A549 (cell line): Measurements from ENCODE around the gene INVS. TPM values are rescaled to one million over a fixed set of nuclear protein-coding genes. Genes with fewer than 3 reads are reported as not detected.

Experiments
- ATAC-seq, 2 experiments: fragments of 200-7000 bp in 1 of 2; fragments of >200 bp in 1 of 2; cut with Nextera tagmentation in 1 of 2; cut with Tn5 transposase in 1 of 2; 3 replicates each; pipeline versions ENCODE4 v1.8.0 to v1.9.1; 2018 to 2020; ENCODE audit warnings: mild to moderate bottlenecking in 1 of 2, moderate library complexity in 1 of 2
- CTCF ChIA-PET: fragments of 300-600 bp; sonication (Branson Sonifier 250); formaldehyde crosslinking; extraction: SDS; loops from one replicate; lab custom pipeline; 2021; ENCODE audit warnings: antibody characterized with exemption, inconsistent platforms; lab: Yijun Ruan, JAX
- POLR2A ChIA-PET: fragments of 350-600 bp; formaldehyde crosslinking; extraction: SDS; loops from one replicate; lab custom pipeline; 2021; ENCODE audit warnings: antibody characterized with exemption, inconsistent platforms; lab: Yijun Ruan, JAX
- DNase-seq, 2 experiments: peaks; one replicate each; pipeline versions ENCODE4 v3.0.0 to v3.0.0-alpha.2; 2011 to 2016; ENCODE audit warnings: low read depth in 1 of 2, low spot score in 1 of 2
- FAIRE-seq: peaks from 2 replicates; lab custom pipeline; 2011; peaks lifted over from hg19 to GRCh38; lab: Jason Lieb, UNC
- H3K27ac ChIP-seq, 2 experiments: fragments of >200 bp; sonication (Bioruptor Twin); formaldehyde crosslinking; 3 replicates each; pipeline ENCODE4 v1.5.1; 2016 to 2017
- H3K4me1 ChIP-seq: fragments of >200 bp; sonication (Bioruptor Twin); formaldehyde crosslinking; 3 replicates; pipeline ENCODE4 v1.6.1; 2016
- H3K4me2 ChIP-seq: fragments of >200 bp; sonication (Bioruptor Twin); formaldehyde crosslinking; 3 replicates; pipeline ENCODE4 v1.6.1; 2016
- H3K4me3 ChIP-seq: fragments of >200 bp; sonication (Bioruptor Twin); formaldehyde crosslinking; 3 replicates; pipeline ENCODE4 v1.5.1; 2016
- H3K9me3 ChIP-seq: fragments of >200 bp; sonication (Bioruptor Twin); formaldehyde crosslinking; 3 replicates; pipeline ENCODE4 v1.6.1; 2016
- CBX2 ChIP-seq: fragments of 200-600 bp; sonication (generic); IDR thresholded peaks from 2 replicates; pipeline ENCODE4 v1.6.1; 2016; ENCODE audit warnings: low read depth, mild to moderate bottlenecking, borderline replicate concordance
- CTCF ChIP-seq: fragments of >200 bp; sonication (Bioruptor Twin); formaldehyde crosslinking; IDR thresholded peaks from 3 replicates; pipeline ENCODE4 v1.5.1; 2016
- EHF ChIP-seq: fragments of 250-450 bp; sonication (Bioruptor Pico); IDR thresholded peaks from 2 replicates; pipeline ENCODE4 v1.5.0; 2020; ENCODE audit warnings: mild to moderate bottlenecking
- ESRRA ChIP-seq: fragments of 150-350 bp; IDR thresholded peaks from 2 replicates; pipeline ENCODE4 v1.6.1; 2014; ENCODE audit warnings: mild to moderate bottlenecking, low read length, borderline replicate concordance
- FOSB ChIP-seq: fragments of 250-450 bp; sonication (Bioruptor Pico); IDR thresholded peaks from 2 replicates; pipeline ENCODE4 v1.5.0; 2020; ENCODE audit warnings: mild to moderate bottlenecking, moderate library complexity
- HES2 ChIP-seq: fragments of >200 bp; sonication (Bioruptor Twin); formaldehyde crosslinking; IDR thresholded peaks from 2 replicates; pipeline ENCODE4 v1.6.1; 2016
- HMGXB4 ChIP-seq: fragments of 250-450 bp; sonication (Bioruptor Pico); IDR thresholded peaks from 2 replicates; pipeline ENCODE4 v1.5.0; 2021; ENCODE audit warnings: mild to moderate bottlenecking, moderate library complexity, borderline replicate concordance
- HOXA7 ChIP-seq: fragments of 250-450 bp; sonication (Bioruptor Pico); IDR thresholded peaks from 2 replicates; pipeline ENCODE4 v1.5.0; 2020; ENCODE audit warnings: mild to moderate bottlenecking, moderate library complexity
- JUN ChIP-seq, 2 experiments: fragments of >200 bp; sonication (Bioruptor Twin); formaldehyde crosslinking; IDR thresholded peaks; 2 replicates in 1 of 2; 3 replicates in 1 of 2; pipeline ENCODE4 v1.6.1; 2016 to 2017
- PBX3 ChIP-seq: IDR thresholded peaks from 2 replicates; pipeline ENCODE4 v1.6.1; 2012
- PHF8 ChIP-seq: fragments of 200-600 bp; sonication (generic); IDR thresholded peaks from 2 replicates; pipeline ENCODE4 v1.6.1; 2016; ENCODE audit warnings: low read depth, mild to moderate bottlenecking, antibody characterized with exemption, moderate library complexity, borderline replicate concordance
- RFX5 ChIP-seq: fragments of 450-650 bp; IDR thresholded peaks from 2 replicates; pipeline ENCODE4 v1.7.1; 2014; ENCODE audit warnings: antibody characterized with exemption, mild to moderate bottlenecking, moderate library complexity
- SMC3 ChIP-seq: fragments of >200 bp; sonication (Bioruptor Twin); formaldehyde crosslinking; IDR thresholded peaks from 3 replicates; pipeline ENCODE4 v1.6.1; 2018; ENCODE audit warnings: inconsistent platforms
- SREBF2 ChIP-seq: fragments of 450-650 bp; IDR thresholded peaks from 2 replicates; pipeline ENCODE4 v1.6.1; 2014; ENCODE audit warnings: mild to moderate bottlenecking, moderate library complexity
- ZC3H11A ChIP-seq: fragments of 450-650 bp; IDR thresholded peaks from 2 replicates; pipeline ENCODE4 v1.6.1; 2014; ENCODE audit warnings: antibody characterized with exemption, mild to moderate bottlenecking
- ZNF302 ChIP-seq: fragments of 250-450 bp; sonication (Bioruptor Pico); IDR thresholded peaks from 2 replicates; pipeline ENCODE4 v1.9.0; 2021; ENCODE audit warnings: inconsistent platforms, mild to moderate bottlenecking, moderate library complexity
- WGBS: methylation state at CpG from one replicate; pipeline ENCODE4 v1.1.6; 2017; ENCODE audit errors: missing lambda C conversion rate; 5-methylcytosine and 5-hydroxymethylcytosine counted together
- polyA plus RNA-seq, 4 experiments: library from polyadenylated mRNA; depleted of rRNA in 3 of 4; stranded (reverse); fragments of >200 nt; fragmentation: RNase III in 1 of 4; extraction: RNeasy Plus Mini Kit Qiagen cat#74134 plus additional on column Dnase treatment in 1 of 4; gene quantifications; 2 replicates in 3 of 4; 3 replicates in 1 of 4; pipeline ENCODE4 v1.2.3, GENCODE V29; 2011 to 2017
- TF ChIP-seq, protein P1 (sequence below): IDR thresholded peaks from 2 replicates; pipeline ENCODE4 v1.6.1; 2012
- TF ChIP-seq, protein P2 (sequence below): fragments of 450-650 bp; IDR thresholded peaks from 2 replicates; pipeline ENCODE4 v1.6.1; 2014; ENCODE audit warnings: antibody characterized with exemption
- TF ChIP-seq, protein P3 (sequence below): fragments of >200 bp; sonication (Bioruptor Twin); formaldehyde crosslinking; IDR thresholded peaks from 3 replicates; pipeline ENCODE4 v1.6.1; 2016
- TF ChIP-seq, protein P4 (sequence below): fragments of 200-600 bp; sonication (generic); IDR thresholded peaks from 2 replicates; pipeline ENCODE4 v1.6.1; 2016; ENCODE audit warnings: antibody characterized with exemption, mild to moderate bottlenecking, moderate library complexity

The INVS gene
- polyA plus RNA-seq, 2 of the 4 experiments (the other 2 are of a cell fraction) = 11.9 to 30.6 TPM

DNA sequence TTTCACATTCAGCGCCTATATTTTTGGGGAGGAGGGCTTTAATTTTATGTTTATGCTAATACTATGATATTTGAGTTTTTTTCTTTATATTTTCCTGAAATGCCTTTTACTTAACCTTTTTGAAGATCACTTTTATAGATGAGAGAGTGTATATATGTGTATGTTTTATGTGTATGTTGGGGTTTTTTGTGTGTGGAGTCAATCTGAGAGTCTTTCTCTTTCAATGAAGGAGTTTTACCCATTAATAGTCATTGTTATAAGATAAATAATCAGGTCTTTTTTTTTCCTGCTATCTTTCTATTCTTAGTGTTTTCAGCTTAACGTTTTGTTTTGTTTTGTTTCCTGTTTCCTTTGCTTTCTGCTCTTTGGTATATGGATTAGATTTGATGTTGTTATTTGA, 141.5 kb downstream of the INVS start:
- no peaks in the 10 kb centered on the region for H3K9me3 ChIP-seq
- no peak for TF ChIP-seq HES2
- TF ChIP-seq SMC3 = no peak
- no peak for TF ChIP-seq CBX2
- no peak for TF ChIP-seq PHF8
- no peak for TF ChIP-seq ZNF302
- no peak for TF ChIP-seq ZC3H11A
- TF ChIP-seq HOXA7 (CRISPR knock-in tag) = no peak
- no peak for TF ChIP-seq HMGXB4 (CRISPR knock-in tag)
- TF ChIP-seq, protein P1, sequence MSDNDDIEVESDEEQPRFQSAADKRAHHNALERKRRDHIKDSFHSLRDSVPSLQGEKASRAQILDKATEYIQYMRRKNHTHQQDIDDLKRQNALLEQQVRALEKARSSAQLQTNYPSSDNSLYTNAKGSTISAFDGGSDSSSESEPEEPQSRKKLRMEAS = no peak
- TF ChIP-seq JUN (IDR thresholded peaks at IDR 0.05) = no peak
- no peak for TF ChIP-seq CTCF
- TF ChIP-seq RFX5 = no peak
- DNase-seq = no peak
- no peak for ATAC-seq
- H3K27ac ChIP-seq = no peak overlapping the region
- no peak for FAIRE-seq
- no peak overlapping the region for H3K4me3 ChIP-seq
- WGBS = 75% methylated on average over 2 of the region's 2 CpGs
- POLR2A ChIA-PET = no interaction called here
- CTCF ChIA-PET = no interaction called here
- H3K4me2 ChIP-seq = no peak overlapping the region
- no peaks in the 10 kb centered on the region for H3K4me1 ChIP-seq

DNA sequence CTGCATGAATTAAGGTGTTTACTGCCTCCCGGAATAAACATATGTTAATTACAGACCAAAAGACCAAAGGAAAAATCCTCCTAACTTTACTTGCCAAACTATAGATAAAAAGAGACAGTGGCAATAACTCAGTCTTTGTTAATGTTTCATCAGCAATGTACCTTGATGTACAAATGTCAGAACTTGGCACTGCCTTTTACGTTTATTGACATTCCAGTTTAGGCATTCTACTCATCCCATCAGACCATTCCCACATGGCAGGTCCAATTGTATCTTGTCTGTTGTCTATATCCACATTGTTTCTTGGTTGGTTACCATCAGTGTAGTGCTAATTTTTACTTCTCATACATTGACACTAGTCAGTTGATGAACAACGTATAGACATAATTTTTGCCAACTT, 168.2 kb downstream of the INVS start:
- CTCF ChIA-PET = interaction anchor here (0.6 kb wide), 1 partner anchor 44 kb away, joined by 3 read pairs; no protein-coding TSS in a partner anchor
- Histone ChIP-seq H3K4me3 (no peak overlapping the region), H3K27ac (no peak overlapping the region), H3K4me1 (no peaks in the 10 kb centered on the region), H3K4me2 (no peak overlapping the region)
- 91% methylated on average over 3 of the region's 3 CpGs for WGBS
- ATAC-seq (no peak), FAIRE-seq (no peak), DNase-seq (no peak)
- POLR2A ChIA-PET = no interaction called here
- TF ChIP-seq, protein P2, sequence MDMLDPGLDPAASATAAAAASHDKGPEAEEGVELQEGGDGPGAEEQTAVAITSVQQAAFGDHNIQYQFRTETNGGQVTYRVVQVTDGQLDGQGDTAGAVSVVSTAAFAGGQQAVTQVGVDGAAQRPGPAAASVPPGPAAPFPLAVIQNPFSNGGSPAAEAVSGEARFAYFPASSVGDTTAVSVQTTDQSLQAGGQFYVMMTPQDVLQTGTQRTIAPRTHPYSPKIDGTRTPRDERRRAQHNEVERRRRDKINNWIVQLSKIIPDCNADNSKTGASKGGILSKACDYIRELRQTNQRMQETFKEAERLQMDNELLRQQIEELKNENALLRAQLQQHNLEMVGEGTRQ = no peak
- TF ChIP-seq EHF (CRISPR knock-in tag) (no peak), CBX2 (no peak)
- TF ChIP-seq, all 56 proteins: peak for 0
- H3K9me3 ChIP-seq = no peaks in the 10 kb centered on the region

DNA sequence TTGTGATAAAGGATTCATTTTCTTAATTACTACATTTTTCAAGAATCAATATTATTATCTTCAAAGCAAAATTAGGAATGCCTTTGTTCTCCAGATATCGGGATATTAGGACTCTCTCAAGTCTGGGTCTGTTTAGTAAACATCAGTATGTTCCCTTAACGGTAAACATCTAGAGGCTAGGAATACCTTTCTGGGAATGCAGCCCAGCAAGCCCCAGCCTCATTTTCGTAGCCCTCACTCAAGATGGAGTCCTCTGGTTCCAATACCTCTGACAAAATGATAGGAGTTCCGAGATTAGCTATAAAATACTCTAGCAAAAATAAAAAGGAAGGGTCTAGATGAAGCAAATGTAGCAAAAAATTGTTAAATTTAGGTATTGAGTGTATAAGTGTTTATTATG, 169.2 kb downstream of the INVS start:
- ATAC-seq = no peak
- whole genome bisulfite sequencing = 86% methylated on average over 4 of the region's 4 CpGs
- no peak for FAIRE-seq
- Histone ChIP-seq H3K4me1 (no peaks in the 10 kb centered on the region), H3K9me3 (no peaks in the 10 kb centered on the region), H3K27ac (no peak overlapping the region), H3K4me2 (no peak overlapping the region), H3K4me3 (no peak overlapping the region)
- CTCF ChIA-PET = no interaction called here
- no peak for DNase-seq
- POLR2A ChIA-PET = no interaction called here
- TF ChIP-seq HES2 (no peak), PBX3 (no peak), ESRRA (no peak), SREBF2 (no peak), ZC3H11A (no peak), FOSB (CRISPR knock-in tag) (no peak)
- TF ChIP-seq, protein P3, sequence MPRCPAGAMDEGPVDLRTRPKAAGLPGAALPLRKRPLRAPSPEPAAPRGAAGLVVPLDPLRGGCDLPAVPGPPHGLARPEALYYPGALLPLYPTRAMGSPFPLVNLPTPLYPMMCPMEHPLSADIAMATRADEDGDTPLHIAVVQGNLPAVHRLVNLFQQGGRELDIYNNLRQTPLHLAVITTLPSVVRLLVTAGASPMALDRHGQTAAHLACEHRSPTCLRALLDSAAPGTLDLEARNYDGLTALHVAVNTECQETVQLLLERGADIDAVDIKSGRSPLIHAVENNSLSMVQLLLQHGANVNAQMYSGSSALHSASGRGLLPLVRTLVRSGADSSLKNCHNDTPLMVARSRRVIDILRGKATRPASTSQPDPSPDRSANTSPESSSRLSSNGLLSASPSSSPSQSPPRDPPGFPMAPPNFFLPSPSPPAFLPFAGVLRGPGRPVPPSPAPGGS = no peak
- TF ChIP-seq, protein P4, sequence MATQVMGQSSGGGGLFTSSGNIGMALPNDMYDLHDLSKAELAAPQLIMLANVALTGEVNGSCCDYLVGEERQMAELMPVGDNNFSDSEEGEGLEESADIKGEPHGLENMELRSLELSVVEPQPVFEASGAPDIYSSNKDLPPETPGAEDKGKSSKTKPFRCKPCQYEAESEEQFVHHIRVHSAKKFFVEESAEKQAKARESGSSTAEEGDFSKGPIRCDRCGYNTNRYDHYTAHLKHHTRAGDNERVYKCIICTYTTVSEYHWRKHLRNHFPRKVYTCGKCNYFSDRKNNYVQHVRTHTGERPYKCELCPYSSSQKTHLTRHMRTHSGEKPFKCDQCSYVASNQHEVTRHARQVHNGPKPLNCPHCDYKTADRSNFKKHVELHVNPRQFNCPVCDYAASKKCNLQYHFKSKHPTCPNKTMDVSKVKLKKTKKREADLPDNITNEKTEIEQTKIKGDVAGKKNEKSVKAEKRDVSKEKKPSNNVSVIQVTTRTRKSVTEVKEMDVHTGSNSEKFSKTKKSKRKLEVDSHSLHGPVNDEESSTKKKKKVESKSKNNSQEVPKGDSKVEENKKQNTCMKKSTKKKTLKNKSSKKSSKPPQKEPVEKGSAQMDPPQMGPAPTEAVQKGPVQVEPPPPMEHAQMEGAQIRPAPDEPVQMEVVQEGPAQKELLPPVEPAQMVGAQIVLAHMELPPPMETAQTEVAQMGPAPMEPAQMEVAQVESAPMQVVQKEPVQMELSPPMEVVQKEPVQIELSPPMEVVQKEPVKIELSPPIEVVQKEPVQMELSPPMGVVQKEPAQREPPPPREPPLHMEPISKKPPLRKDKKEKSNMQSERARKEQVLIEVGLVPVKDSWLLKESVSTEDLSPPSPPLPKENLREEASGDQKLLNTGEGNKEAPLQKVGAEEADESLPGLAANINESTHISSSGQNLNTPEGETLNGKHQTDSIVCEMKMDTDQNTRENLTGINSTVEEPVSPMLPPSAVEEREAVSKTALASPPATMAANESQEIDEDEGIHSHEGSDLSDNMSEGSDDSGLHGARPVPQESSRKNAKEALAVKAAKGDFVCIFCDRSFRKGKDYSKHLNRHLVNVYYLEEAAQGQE = no peak
- TF ChIP-seq, protein P2 = no peak
